ENCODE data around the gene AUTS2.

AUTS2 gene

DNA sequence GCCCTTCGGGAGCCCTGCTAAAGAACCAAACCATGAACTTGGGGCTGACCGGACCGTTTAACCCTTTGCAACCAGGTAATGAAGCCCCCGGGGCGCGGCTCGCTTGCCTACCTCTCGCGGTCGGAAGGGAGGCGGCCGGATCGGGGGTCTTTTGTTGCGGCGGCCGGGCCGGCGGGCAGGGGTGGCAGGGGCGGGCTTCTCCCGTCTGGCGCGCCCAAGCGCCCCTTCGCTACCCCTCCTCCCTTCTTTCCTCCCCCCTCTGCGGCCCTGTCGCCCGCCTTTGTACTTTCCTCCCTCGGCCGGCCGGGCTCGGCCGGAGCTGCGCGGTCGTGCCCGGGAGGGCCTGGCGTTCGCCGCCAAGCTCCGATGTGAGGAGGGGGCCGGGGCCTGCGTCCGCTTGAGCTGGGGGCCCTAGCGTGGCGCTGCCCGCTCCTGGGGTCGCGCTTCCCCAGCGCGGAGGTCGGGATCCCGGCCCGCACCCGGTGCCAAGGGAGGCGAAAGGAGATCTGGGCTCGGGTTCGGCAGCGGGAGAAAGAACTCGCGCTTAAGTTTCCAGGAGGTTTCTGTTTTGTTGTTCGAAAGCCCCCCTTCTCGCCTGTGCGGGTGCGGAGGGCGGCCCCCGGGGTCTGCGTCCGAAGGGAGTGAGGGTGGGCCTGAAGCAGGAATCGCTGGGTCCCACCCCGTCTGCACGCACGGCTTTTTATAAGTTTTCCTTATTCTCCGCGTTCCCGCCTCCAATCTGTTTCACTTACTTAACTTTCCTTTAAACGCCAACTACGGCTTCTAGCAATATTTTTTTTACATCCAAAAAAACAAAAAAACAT is 1096.9 kb downstream of the AUTS2 start:
- Histone ChIP-seq H3K9ac (ENCODE audit: low read depth in 1 of 2, low read length in 2 of 2) (peak overlapping the region; percentile 84 to 87), H3K27ac (ENCODE audit: low read depth in 2 of 2, low read length in 2 of 2) (peak overlapping the region; percentile 73 to 80)

DNA sequence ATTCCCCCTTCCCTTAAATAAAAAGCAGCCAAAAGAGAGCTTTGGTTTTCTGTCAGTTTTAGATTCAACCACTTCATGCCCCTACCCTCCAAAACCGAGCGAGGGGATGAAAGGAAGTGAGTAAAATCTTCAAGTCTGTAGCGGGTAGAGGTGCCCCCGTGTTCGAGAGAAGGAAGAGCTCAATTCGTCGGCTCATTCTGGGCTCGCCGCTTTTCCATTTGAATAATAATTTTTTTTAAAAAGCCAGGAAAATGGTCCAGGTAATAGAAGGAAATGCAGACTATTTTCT is 1097.5 kb downstream of the AUTS2 start:
- H3K9me3 ChIP-seq (ENCODE audit: control insufficient read depth in 2 of 2, low read length in 2 of 2) = no peaks in the 10 kb centered on the region
- H3K4me3 ChIP-seq (ENCODE audit: low read length in 2 of 2) = peak overlapping the region; percentile 75 to 87
- H3K4me1 ChIP-seq (ENCODE audit: control insufficient read depth in 2 of 2, insufficient read depth in 2 of 2, low read length in 2 of 2) = peaks cover 5% of the 10 kb centered on the region in 2 donors
- peak overlapping the region; percentile 73 to 80 for H3K27ac ChIP-seq (ENCODE audit: low read depth in 2 of 2, low read length in 2 of 2)
- H3K27me3 ChIP-seq (ENCODE audit: control insufficient read depth in 2 of 2, insufficient read depth in 2 of 2, low read length in 2 of 2) = no peaks in the 10 kb centered on the region
- peak overlapping the region; percentile 84 to 87 for H3K9ac ChIP-seq (ENCODE audit: low read depth in 1 of 2, low read length in 2 of 2)
- H3K36me3 ChIP-seq (ENCODE audit: control insufficient read depth in 2 of 2, insufficient read depth in 2 of 2, low read length in 2 of 2) = peaks cover 3 to 6% of the 10 kb centered on the region in 2 donors

More for the DNA sequence above, 1096.9 kb downstream of the AUTS2 start:
- Histone ChIP-seq H3K4me3 (ENCODE audit: low read length in 2 of 2) (peak overlapping the region; percentile 75 to 87), H3K36me3 (ENCODE audit: control insufficient read depth in 2 of 2, insufficient read depth in 2 of 2, low read length in 2 of 2) (peaks cover 3 to 6% of the 10 kb centered on the region in 2 donors), H3K4me1 (ENCODE audit: control insufficient read depth in 2 of 2, insufficient read depth in 2 of 2, low read length in 2 of 2) (peaks cover 5% of the 10 kb centered on the region in 2 donors), H3K27me3 (ENCODE audit: control insufficient read depth in 2 of 2, insufficient read depth in 2 of 2, low read length in 2 of 2) (no peaks in the 10 kb centered on the region), H3K9me3 (ENCODE audit: control insufficient read depth in 2 of 2, low read length in 2 of 2) (no peaks in the 10 kb centered on the region)

DNA sequence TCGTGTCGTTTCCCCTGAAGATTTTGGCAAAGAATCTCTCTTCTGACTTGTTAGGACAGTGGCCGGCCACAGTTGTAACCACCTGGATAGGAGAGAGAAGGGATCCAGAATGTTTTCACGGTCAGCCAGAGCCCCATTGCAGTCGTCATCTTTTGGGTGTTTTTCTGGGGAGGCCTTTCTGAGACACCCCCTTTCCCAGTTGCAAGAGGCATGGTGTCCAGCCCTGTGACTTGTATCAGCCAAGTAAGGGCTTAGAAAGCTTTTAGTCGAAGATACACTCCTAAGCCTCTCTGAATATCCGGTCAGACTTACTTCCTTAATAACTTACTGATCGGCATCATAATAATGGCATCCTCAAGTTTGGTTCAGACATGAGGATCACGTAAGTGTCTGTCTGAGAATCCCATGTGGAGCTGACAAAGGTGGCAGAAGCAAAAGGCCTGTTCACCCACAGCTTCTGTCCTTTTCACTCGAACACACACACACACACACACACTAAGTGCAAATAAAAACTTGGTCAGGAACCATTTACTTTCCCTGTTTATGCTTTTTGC is 1098.0 kb downstream of the AUTS2 start:
- peak overlapping the region; percentile 10 to 73 for H3K27ac ChIP-seq (ENCODE audit: low read depth in 2 of 2, low read length in 2 of 2)
- peak overlapping the region; percentile 84 to 87 for H3K9ac ChIP-seq (ENCODE audit: low read depth in 1 of 2, low read length in 2 of 2)
- peaks cover 5 to 9% of the 10 kb centered on the region in 2 donors for H3K4me1 ChIP-seq (ENCODE audit: control insufficient read depth in 2 of 2, insufficient read depth in 2 of 2, low read length in 2 of 2)
- peaks cover 3 to 6% of the 10 kb centered on the region in 2 donors for H3K36me3 ChIP-seq (ENCODE audit: control insufficient read depth in 2 of 2, insufficient read depth in 2 of 2, low read length in 2 of 2)
- H3K4me3 ChIP-seq (ENCODE audit: low read length in 2 of 2) = peak overlapping the region; percentile 75 to 87
- H3K9me3 ChIP-seq (ENCODE audit: control insufficient read depth in 2 of 2, low read length in 2 of 2) = no peaks in the 10 kb centered on the region
- H3K27me3 ChIP-seq (ENCODE audit: control insufficient read depth in 2 of 2, insufficient read depth in 2 of 2, low read length in 2 of 2) = no peaks in the 10 kb centered on the region

GRCh38 chr7:70698219-70698832 is 1100.1 kb downstream of the AUTS2 start:
- H3K36me3 ChIP-seq (ENCODE audit: control insufficient read depth in 2 of 2, insufficient read depth in 2 of 2, low read length in 2 of 2) = peaks cover 3 to 6% of the 10 kb centered on the region in 2 donors
- H3K4me1 ChIP-seq (ENCODE audit: control insufficient read depth in 2 of 2, insufficient read depth in 2 of 2, low read length in 2 of 2) = peaks cover 2 to 8% of the 10 kb centered on the region in 2 donors
- H3K4me3 ChIP-seq (ENCODE audit: low read length in 2 of 2) = no peak overlapping the region
- no peak overlapping the region for H3K9ac ChIP-seq (ENCODE audit: low read depth in 1 of 2, low read length in 2 of 2)
- H3K27me3 ChIP-seq (ENCODE audit: control insufficient read depth in 2 of 2, insufficient read depth in 2 of 2, low read length in 2 of 2) = no peaks in the 10 kb centered on the region
- H3K9me3 ChIP-seq (ENCODE audit: control insufficient read depth in 2 of 2, low read length in 2 of 2) = no peaks in the 10 kb centered on the region
- H3K27ac ChIP-seq (ENCODE audit: low read depth in 2 of 2, low read length in 2 of 2) = no peak overlapping the region

DNA sequence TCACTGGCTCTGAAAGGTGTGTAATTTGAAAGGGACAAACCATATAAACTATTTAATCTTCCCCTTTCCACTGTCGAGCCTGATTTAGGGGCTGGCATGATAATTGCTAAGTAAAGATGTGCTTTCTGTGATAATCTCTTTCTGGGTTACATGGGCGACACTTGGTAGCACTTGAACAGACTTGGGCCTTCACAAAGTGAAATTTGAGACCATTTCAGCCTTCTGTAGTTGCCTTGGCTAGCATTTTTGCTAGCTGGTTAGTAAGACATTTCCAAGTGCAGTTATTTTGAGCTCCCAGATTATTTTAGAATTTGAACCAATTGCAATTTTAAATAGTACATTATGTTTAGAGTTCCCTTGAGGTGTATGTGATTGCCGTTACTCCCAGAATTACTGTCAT is 1101.0 kb downstream of the AUTS2 start:
- H3K9ac ChIP-seq (ENCODE audit: low read depth in 1 of 2, low read length in 2 of 2) = no peak overlapping the region

GRCh38 chr7:70700055-70700940 is 1102.0 kb downstream of the AUTS2 start:
- H3K4me3 ChIP-seq (ENCODE audit: low read length in 2 of 2) = no peak overlapping the region
- H3K27me3 ChIP-seq (ENCODE audit: control insufficient read depth in 2 of 2, insufficient read depth in 2 of 2, low read length in 2 of 2) = no peaks in the 10 kb centered on the region
- H3K27ac ChIP-seq (ENCODE audit: low read depth in 2 of 2, low read length in 2 of 2) = no peak overlapping the region
- no peaks in the 10 kb centered on the region for H3K9me3 ChIP-seq (ENCODE audit: control insufficient read depth in 2 of 2, low read length in 2 of 2)
- no peak overlapping the region for H3K9ac ChIP-seq (ENCODE audit: low read depth in 1 of 2, low read length in 2 of 2)
- peaks cover 0 to 6% of the 10 kb centered on the region in 2 donors for H3K4me1 ChIP-seq (ENCODE audit: control insufficient read depth in 2 of 2, insufficient read depth in 2 of 2, low read length in 2 of 2)
- H3K36me3 ChIP-seq (ENCODE audit: control insufficient read depth in 2 of 2, insufficient read depth in 2 of 2, low read length in 2 of 2) = peaks cover 3 to 6% of the 10 kb centered on the region in 2 donors

More for the DNA sequence above, 1101.0 kb downstream of the AUTS2 start:
- Histone ChIP-seq H3K27ac (ENCODE audit: low read depth in 2 of 2, low read length in 2 of 2) (no peak overlapping the region), H3K27me3 (ENCODE audit: control insufficient read depth in 2 of 2, insufficient read depth in 2 of 2, low read length in 2 of 2) (no peaks in the 10 kb centered on the region), H3K9me3 (ENCODE audit: control insufficient read depth in 2 of 2, low read length in 2 of 2) (no peaks in the 10 kb centered on the region), H3K36me3 (ENCODE audit: control insufficient read depth in 2 of 2, insufficient read depth in 2 of 2, low read length in 2 of 2) (peaks cover 3 to 6% of the 10 kb centered on the region in 2 donors), H3K4me1 (ENCODE audit: control insufficient read depth in 2 of 2, insufficient read depth in 2 of 2, low read length in 2 of 2) (peaks cover 0 to 6% of the 10 kb centered on the region in 2 donors), H3K4me3 (ENCODE audit: low read length in 2 of 2) (no peak overlapping the region)

DNA sequence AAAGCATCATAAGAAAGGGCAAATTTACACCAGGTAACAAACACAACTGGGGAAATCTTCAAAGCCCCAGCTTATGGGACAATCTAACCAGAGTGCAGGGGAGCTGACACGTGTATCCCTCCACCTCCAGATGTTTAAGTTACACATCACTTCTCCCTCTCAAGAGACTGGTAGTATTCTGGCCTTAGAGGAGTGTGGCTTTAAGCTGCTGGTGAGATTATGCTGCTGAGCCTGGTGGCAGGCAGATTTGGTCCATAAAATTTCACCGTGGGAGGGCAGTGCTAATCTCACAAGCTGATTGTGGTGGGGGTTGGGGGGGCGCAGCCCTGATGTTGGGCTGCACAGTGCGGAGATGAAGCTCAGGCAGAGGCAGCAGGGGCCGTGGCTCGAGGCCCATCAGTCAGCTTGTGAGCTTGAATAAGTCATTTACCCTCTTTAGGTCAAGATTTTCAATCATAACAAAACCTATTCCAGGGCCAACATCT is 1102.7 kb downstream of the AUTS2 start:
- Histone ChIP-seq H3K9me3 (ENCODE audit: control insufficient read depth in 2 of 2, low read length in 2 of 2) (no peaks in the 10 kb centered on the region), H3K4me3 (ENCODE audit: low read length in 2 of 2) (no peak overlapping the region), H3K9ac (ENCODE audit: low read depth in 1 of 2, low read length in 2 of 2) (no peak overlapping the region), H3K27me3 (ENCODE audit: control insufficient read depth in 2 of 2, insufficient read depth in 2 of 2, low read length in 2 of 2) (no peaks in the 10 kb centered on the region), H3K4me1 (ENCODE audit: control insufficient read depth in 2 of 2, insufficient read depth in 2 of 2, low read length in 2 of 2) (peaks cover 0 to 6% of the 10 kb centered on the region in 2 donors), H3K36me3 (ENCODE audit: control insufficient read depth in 2 of 2, insufficient read depth in 2 of 2, low read length in 2 of 2) (peaks cover 3 to 6% of the 10 kb centered on the region in 2 donors), H3K27ac (ENCODE audit: low read depth in 2 of 2, low read length in 2 of 2) (no peak overlapping the region)

DNA sequence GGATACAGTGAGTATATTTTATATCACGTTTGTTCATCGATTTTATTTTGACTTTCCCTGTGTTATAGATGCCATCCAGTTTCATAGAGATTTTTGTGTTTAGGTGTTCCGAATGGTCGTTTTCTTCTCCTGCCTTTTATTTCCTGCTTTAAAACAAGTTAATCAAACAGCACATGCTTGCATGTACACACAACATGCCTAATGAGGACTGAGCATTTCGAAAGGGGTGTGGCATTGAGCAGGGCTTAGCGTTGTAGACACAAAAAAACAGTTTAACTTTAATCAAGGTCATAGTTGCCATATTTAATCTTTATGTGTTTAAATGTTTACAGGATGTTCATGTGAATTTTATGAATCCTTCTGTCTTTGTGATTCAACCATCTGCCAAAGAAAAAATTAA is 1103.2 kb downstream of the AUTS2 start:
- Histone ChIP-seq H3K27ac (ENCODE audit: low read depth in 2 of 2, low read length in 2 of 2) (no peak overlapping the region), H3K27me3 (ENCODE audit: control insufficient read depth in 2 of 2, insufficient read depth in 2 of 2, low read length in 2 of 2) (no peaks in the 10 kb centered on the region), H3K9ac (ENCODE audit: low read depth in 1 of 2, low read length in 2 of 2) (no peak overlapping the region), H3K9me3 (ENCODE audit: control insufficient read depth in 2 of 2, low read length in 2 of 2) (no peaks in the 10 kb centered on the region), H3K36me3 (ENCODE audit: control insufficient read depth in 2 of 2, insufficient read depth in 2 of 2, low read length in 2 of 2) (peaks cover 3 to 6% of the 10 kb centered on the region in 2 donors), H3K4me1 (ENCODE audit: control insufficient read depth in 2 of 2, insufficient read depth in 2 of 2, low read length in 2 of 2) (peaks cover 0 to 6% of the 10 kb centered on the region in 2 donors), H3K4me3 (ENCODE audit: low read length in 2 of 2) (no peak overlapping the region)

GRCh38 chr7:70701991-70702390 is 1103.7 kb downstream of the AUTS2 start:
- H3K9ac ChIP-seq (ENCODE audit: low read depth in 1 of 2, low read length in 2 of 2) = no peak overlapping the region

More at GRCh38 chr7:70701991-70702390, 1103.7 kb downstream of the AUTS2 start:
- no peak overlapping the region for H3K27ac ChIP-seq (ENCODE audit: low read depth in 2 of 2, low read length in 2 of 2)
- peaks cover 0 to 6% of the 10 kb centered on the region in 2 donors for H3K4me1 ChIP-seq (ENCODE audit: control insufficient read depth in 2 of 2, insufficient read depth in 2 of 2, low read length in 2 of 2)
- H3K36me3 ChIP-seq (ENCODE audit: control insufficient read depth in 2 of 2, insufficient read depth in 2 of 2, low read length in 2 of 2) = peaks cover 3 to 6% of the 10 kb centered on the region in 2 donors
- H3K9me3 ChIP-seq (ENCODE audit: control insufficient read depth in 2 of 2, low read length in 2 of 2) = no peaks in the 10 kb centered on the region
- H3K4me3 ChIP-seq (ENCODE audit: low read length in 2 of 2) = no peak overlapping the region
- no peaks in the 10 kb centered on the region for H3K27me3 ChIP-seq (ENCODE audit: control insufficient read depth in 2 of 2, insufficient read depth in 2 of 2, low read length in 2 of 2)

Data from mucosa of rectum (tissue), 2 donors.